K562 (cell line): ENCODE data around the gene SAE1. TPM values are rescaled to one million over a fixed set of nuclear protein-coding genes. Genes with fewer than 3 reads are reported as not detected.

Experiments used
- CBX8 ChIP-seq: fragments of 200-600 bp; sonication (generic); IDR thresholded peaks from 2 replicates; pipeline ENCODE4 v1.6.1; 2012; ENCODE audit warnings: borderline replicate concordance, mixed run types, low read depth, mild to moderate bottlenecking, moderate library complexity, mixed read lengths, low read length, control low read depth, inconsistent platforms; ENCODE audit not compliant: poor library complexity, severe bottlenecking; ENCODE audit errors: extremely low read depth
- DPF2 ChIP-seq: fragments of 450-650 bp; IDR thresholded peaks from 2 replicates; pipeline ENCODE4 v1.6.1; 2016
- FOXK1 ChIP-seq: sonication (generic); formaldehyde crosslinking; IDR thresholded peaks from 2 replicates; pipeline ENCODE4 v1.8.0; 2022; ENCODE audit warnings: missing genetic modification reagents, mild to moderate bottlenecking, borderline replicate concordance
- HDAC8 ChIP-seq: fragments of 450-650 bp; IDR thresholded peaks from 2 replicates; pipeline ENCODE4 v1.6.1; 2016; ENCODE audit warnings: mild to moderate bottlenecking, missing genetic modification characterization, moderate library complexity, missing compliant biosample characterization
- HMGN3 ChIP-seq: IDR thresholded peaks from 2 replicates; pipeline ENCODE4 v1.6.1; 2011; ENCODE audit warnings: borderline replicate concordance, low read depth, mild to moderate bottlenecking, mixed read lengths, low read length; ENCODE audit not compliant: insufficient read length; ENCODE audit errors: extremely low read depth
- HNRNPH1 ChIP-seq: fragments of 200-400 bp; formaldehyde crosslinking; optimal IDR thresholded peaks from 2 replicates; pipeline ENCODE3; 2017; ENCODE audit warnings: low read depth, mild to moderate bottlenecking, low read length, moderate library complexity
- MCM2 ChIP-seq: fragments of 450-650 bp; IDR thresholded peaks from 2 replicates; pipeline ENCODE4 v1.6.1; 2017; ENCODE audit warnings: low read depth, mild to moderate bottlenecking
- POLR2B ChIP-seq: fragments of 450-650 bp; IDR thresholded peaks from 2 replicates; pipeline ENCODE4 v1.6.1; 2018; ENCODE audit warnings: low read depth; ENCODE audit not compliant: partially characterized antibody
- POU5F1 ChIP-seq: fragments of 150-350 bp; IDR thresholded peaks from 2 replicates; pipeline ENCODE4 v1.6.1; 2014; ENCODE audit warnings: borderline replicate concordance, low read length, low read depth, mild to moderate bottlenecking; ENCODE audit not compliant: partially characterized antibody
- SAP30 ChIP-seq: fragments of 200-600 bp; sonication (generic); IDR thresholded peaks from 2 replicates; pipeline ENCODE4 v1.6.1; 2012; ENCODE audit warnings: borderline replicate concordance, low read depth, mild to moderate bottlenecking, moderate library complexity, low read length, control low read depth, inconsistent platforms; ENCODE audit not compliant: insufficient read depth, poor library complexity, severe bottlenecking
- TCF3 ChIP-seq: sonication (generic); formaldehyde crosslinking; IDR thresholded peaks from 2 replicates; pipeline ENCODE4 v1.4.0; 2020; ENCODE audit warnings: mild to moderate bottlenecking, missing genetic modification reagents
- THAP7 ChIP-seq: fragments of 250-450 bp; sonication (Bioruptor Pico); IDR thresholded peaks from 2 replicates; pipeline ENCODE4 v1.5.0; 2021
- YY1 ChIP-seq, 3 experiments: IDR thresholded peaks; 2 replicates each; pipeline ENCODE4 v1.6.1; 2011; ENCODE audit warnings: low read length in 2 of 3, mild to moderate bottlenecking in 2 of 3, moderate library complexity in 2 of 3, borderline replicate concordance in 1 of 3, control low read depth in 1 of 3, low read depth in 1 of 3; ENCODE audit not compliant: insufficient read depth in 3 of 3, insufficient replicate concordance in 2 of 3, control insufficient read depth in 1 of 3, insufficient read length in 1 of 3; ENCODE audit errors: extremely low read depth in 1 of 3
- ZBTB9 ChIP-seq: fragments of 450-650 bp; formaldehyde crosslinking; IDR thresholded peaks from 2 replicates; pipeline ENCODE4 v1.4.0; 2020; ENCODE audit warnings: mild to moderate bottlenecking, moderate library complexity
- ZSCAN29 ChIP-seq: fragments of 450-650 bp; IDR thresholded peaks from 2 replicates; pipeline ENCODE4 v1.6.1; 2017
- polyA plus RNA-seq, 8 experiments: library from polyadenylated mRNA; depleted of rRNA in 4 of 8; stranded (reverse) in 5 of 8; unstranded in 3 of 8; fragments of >200 nt; fragmentation: Nextera tagmentation in 2 of 8; fragmentation: Illumina TruSeq in 1 of 8; extraction: Ambion mirVana in 2 of 8; extraction: Trizol in 1 of 8; gene quantifications; 2 replicates each; pipeline versions ENCODE4 v1.2.1 to v1.2.3, GENCODE V29; 2011 to 2014; ENCODE audit warnings: inconsistent platforms in 1 of 8, missing spikeins in 1 of 8
- total RNA-seq, 7 experiments: library from RNA; depleted of rRNA in 6 of 7; stranded (reverse); fragments of >200 nt in 6 of 7; fragmentation: Illumina TruSeq in 2 of 7; extraction: Trizol in 2 of 7; gene quantifications; 2 replicates each; pipeline versions ENCODE4 v1.2.1 to v1.2.3, GENCODE V29; 2011 to 2021; ENCODE audit warnings: low replicate concordance in 1 of 7
- TF ChIP-seq, protein P1 (sequence below): fragments of 250-450 bp; sonication (Bioruptor Pico); IDR thresholded peaks from 2 replicates; pipeline ENCODE4 v1.5.0; 2021; ENCODE audit warnings: mild to moderate bottlenecking, moderate library complexity
- TF ChIP-seq, protein P2 (sequence below): IDR thresholded peaks from 2 replicates; pipeline ENCODE4 v1.6.1; 2014; ENCODE audit warnings: antibody characterized with exemption

Gene SAE1
- total and polyA plus RNA-seq, 9 of the 15 experiments (the other 6 are each of a cell fraction or from before 2014, with no cell fraction given): 82.8 to 299 (median 217) TPM

DNA sequence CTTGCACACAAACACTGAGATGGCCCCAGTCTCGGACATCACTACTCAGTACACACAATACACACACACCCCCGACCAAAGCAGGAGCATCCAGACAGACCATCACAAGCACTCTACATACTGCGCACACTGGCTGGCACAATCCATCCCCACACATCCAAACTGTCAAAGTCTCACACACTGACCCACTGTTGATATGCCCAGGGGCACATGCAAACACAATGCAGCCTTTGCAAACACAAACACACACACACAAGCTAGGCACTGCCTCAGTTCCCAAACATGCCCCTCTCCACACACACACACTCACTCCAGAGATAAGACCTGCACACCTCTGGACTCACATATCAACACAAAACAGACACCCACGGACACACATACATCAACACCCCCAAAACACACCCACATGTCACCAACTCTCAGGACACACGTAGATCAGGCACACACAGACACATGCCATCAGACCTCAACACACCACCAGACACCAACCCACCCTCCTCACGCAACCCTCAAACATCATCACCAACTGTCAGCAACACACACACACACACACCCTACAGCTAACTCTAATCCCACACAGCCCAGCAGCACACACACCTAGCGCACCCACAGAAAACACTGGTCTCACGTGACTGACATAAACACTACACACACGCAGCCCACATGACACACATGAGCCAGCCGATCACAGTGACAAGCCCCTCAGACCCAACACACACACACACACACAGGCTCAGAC is 98.5 kb downstream of the SAE1 start (continued):
- no peak for TF ChIP-seq ZBTB9 (CRISPR knock-in tag)
- TF ChIP-seq YY1 (IDR thresholded peaks at IDR 0.05; ENCODE audit: borderline replicate concordance in 1 of 3, control insufficient read depth in 1 of 3, extremely low read depth in 1 of 3, insufficient read depth in 3 of 3, insufficient read length in 1 of 3, insufficient replicate concordance in 2 of 3, low read depth in 1 of 3, low read length in 2 of 3): no peak
- TF ChIP-seq, protein P1, sequence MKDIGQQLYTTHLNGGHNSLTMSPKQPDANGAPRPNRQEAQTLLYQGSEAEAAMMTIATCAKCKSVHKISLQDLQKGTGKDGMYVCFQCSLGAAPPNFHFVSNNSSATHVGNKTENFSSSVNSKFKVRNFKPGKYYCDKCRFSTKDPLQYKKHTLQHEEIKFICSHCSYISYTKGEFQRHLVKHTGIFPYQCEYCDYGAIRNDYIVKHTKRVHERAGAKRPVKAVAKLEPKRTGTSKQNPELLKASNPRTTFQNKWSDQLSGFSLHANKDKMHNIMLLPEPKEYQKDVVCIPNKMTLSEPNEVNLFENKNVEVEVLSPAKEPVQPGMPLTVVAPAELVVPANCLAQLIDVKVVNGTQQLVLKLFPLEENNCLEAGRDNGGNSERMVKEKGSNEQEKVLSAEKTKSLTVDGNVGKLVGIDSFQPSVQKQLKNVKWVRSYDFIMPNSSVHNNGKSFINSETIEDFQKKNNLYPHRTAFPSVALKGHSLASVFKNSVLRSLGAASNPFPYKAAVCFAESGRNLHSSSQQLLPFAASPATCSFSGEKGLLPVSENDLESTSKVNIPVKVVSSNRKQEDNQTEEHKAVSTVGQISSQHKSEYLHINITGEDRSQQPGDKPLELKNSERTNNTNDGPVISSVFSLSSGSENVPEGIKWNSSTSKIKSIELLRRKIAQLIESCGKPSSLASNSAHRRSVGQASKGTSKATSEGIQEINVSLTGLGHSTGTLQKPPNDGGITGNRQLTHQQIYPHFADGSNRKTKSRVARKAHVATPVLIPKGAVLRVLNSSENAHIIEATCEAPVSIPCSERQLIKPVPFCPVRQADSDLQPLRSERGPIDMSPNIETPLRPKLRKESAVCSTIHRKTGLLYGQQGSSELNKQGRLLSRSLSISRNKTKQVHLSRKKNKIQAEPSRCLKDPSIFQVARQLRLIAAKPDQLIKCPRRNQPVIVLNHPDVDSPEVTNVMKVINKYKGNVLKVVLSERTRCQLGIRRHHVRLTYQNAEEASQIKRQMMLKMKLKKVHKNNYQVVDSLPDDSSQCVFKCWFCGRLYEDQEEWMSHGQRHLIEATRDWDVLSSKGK: no peak
- no peak for TF ChIP-seq ZSCAN29
- no peak for TF ChIP-seq HDAC8 (tag)
- TF ChIP-seq HMGN3: no peak
- TF ChIP-seq POU5F1: no peak
- TF ChIP-seq DPF2: peak; percentile 72
- 0 out of 2 replicates have a peak, but pooled peaks have one; percentile 48 for TF ChIP-seq FOXK1 (CRISPR knock-in tag)
- TF ChIP-seq CBX8: no peak
- no peak for TF ChIP-seq THAP7
- TF ChIP-seq POLR2B: peak; percentile 57
- peak; percentile 49 for TF ChIP-seq TCF3 (CRISPR knock-in tag)
- no peak for TF ChIP-seq HNRNPH1
- TF ChIP-seq, protein P2, sequence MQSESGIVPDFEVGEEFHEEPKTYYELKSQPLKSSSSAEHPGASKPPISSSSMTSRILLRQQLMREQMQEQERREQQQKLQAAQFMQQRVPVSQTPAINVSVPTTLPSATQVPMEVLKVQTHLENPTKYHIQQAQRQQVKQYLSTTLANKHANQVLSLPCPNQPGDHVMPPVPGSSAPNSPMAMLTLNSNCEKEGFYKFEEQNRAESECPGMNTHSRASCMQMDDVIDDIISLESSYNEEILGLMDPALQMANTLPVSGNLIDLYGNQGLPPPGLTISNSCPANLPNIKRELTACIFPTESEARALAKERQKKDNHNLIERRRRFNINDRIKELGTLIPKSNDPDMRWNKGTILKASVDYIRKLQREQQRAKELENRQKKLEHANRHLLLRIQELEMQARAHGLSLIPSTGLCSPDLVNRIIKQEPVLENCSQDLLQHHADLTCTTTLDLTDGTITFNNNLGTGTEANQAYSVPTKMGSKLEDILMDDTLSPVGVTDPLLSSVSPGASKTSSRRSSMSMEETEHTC: no peak
- peak; percentile 63 for TF ChIP-seq SAP30
- no peak for TF ChIP-seq MCM2
